HT-29 (cell line): ENCODE measurements around the gene CXCR1. TPM values are rescaled to one million over a fixed set of nuclear protein-coding genes. Genes with fewer than 3 reads are reported as not detected.
"Not testable (repeated sequence)": the region's sequence is repeated elsewhere in the genome, so short reads cannot be mapped to it uniquely, and the experiment has no call there.

ENCODE experiments used
- DNase-seq: peaks from one replicate; pipeline ENCODE4 v3.0.0-alpha.2; 2015; ENCODE audit warnings: low spot score
- total RNA-seq: library from RNA; depleted of rRNA; stranded (reverse); fragments of >200 nt; shearing (Covaris generic); gene quantifications from 2 replicates; pipeline ENCODE4 v1.2.3, GENCODE V29; 2014; rRNA removed

CXCR1 gene
- total RNA-seq: not detected in 2 replicates

DNA sequence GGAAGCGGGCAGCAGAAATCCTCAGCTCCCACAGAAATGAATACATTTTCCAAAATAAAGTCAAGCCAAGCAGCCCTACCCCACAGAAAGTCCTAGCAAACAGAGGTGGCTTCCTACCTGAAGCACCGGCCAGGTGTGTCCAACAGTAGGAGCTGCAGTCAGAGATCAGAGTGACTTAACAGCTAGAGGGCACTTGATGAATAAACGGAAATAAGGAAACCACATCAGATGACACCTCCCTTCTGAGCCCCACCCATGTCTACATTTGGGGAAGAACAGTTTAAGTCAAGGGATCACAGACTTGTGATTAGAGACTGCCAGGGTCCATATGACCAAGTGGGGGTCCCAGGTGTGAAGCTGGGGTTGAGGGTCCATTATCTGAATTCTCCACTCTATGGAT is at the start of gene CXCR1:
TSS of gene CXCR1 (minus strand) at position 172 of the 400 bp plus-strand sequence. CDS start 1,751 bp downstream, outside the sequence.
- no peak for DNase-seq

DNA sequence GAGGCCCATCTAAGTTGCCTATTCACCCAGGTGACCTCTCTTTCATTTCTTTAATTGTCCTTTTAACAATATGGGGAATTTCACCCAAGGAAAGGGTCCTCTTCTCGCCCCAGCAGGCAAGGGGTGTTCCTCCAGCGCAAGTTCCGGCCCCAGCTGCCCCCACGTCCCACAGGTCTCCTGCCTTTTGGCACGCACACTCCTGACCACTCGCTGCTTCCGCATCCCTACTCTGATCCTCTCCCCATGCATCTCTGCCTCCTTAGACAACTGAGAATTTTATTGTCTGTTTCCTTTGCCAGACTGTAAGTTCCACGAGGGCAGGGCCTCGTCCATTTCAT is 49.5 kb upstream of the CXCR1 start:
- DNase-seq: no peak

DNA sequence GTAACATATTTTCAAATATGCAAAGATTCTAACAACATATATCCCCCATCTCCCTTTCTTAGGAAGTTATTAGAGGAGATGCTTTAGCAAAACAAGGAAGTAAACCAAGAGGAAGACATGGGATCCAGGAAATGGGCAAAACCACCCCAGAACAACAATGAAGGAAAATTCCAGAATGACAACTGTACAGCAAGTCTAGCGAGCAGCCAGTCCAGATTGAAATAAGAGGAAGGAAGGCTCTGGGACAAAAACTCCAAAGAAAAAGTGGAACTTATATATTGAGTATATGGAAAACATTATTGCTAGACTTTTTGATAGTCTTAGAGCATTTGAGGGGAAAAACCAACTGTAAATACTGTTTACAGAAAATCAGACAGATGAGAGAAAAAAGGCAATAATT is 47.4 kb upstream of the CXCR1 start:
- DNase-seq: no peak

DNA sequence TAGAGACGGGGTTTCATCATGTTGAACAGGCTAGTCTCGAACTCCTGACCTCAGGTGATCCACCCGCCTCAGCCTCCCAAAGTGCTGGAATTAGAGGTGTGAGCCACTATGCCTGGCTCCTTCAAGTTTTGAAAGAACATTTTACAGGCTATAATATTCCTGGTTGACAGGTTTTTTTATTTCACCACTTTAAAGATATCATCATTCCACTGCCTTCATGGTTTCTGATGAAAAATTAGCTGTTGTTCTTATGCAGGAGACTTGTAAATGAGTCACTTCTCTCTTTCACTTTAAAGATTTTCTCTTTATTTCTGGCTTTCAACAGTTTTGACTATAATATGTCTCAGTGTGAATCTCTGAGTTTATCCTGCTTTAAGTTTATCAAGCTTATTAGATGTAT is 42.3 kb upstream of the CXCR1 start:
- no peak for DNase-seq

DNA sequence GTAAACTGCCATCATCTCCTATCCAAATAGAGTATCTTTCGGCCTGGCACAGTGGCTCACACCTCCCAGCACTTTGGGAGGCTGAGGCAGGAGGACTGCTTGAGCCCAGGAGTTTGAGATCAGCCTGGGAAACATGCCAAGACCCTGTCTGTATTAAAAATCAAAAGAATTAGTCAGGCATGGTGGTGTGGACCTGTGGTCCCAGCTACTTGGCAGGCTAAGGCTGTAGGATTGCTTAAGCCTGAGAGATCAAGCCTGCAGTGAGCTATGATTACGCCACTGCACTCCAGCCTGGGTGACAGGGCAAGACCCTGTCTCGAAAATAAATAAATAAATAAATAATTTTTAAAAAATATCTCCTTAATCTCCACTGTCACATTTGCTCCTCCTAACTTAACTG is 35.5 kb upstream of the CXCR1 start:
- no peak for DNase-seq

DNA sequence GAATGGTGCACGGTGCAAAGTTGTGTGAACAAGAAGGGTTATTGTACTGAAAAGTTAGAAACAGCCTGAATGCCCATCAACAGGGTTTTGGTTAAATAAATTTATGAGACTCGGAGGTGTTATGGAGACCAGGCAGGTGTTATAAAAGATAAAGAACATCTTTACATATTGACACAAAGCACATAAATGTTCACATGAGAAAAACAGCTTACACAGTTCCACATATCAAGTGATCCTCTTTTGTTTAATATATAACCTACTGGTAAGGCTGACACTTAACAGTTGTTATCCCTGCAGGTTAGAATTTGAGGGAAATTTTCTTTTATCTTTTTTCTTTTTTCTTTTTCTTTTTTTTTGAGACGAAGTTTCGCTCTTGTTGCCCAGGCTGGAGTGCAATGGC is 30.2 kb upstream of the CXCR1 start:
- no peak for DNase-seq

DNA sequence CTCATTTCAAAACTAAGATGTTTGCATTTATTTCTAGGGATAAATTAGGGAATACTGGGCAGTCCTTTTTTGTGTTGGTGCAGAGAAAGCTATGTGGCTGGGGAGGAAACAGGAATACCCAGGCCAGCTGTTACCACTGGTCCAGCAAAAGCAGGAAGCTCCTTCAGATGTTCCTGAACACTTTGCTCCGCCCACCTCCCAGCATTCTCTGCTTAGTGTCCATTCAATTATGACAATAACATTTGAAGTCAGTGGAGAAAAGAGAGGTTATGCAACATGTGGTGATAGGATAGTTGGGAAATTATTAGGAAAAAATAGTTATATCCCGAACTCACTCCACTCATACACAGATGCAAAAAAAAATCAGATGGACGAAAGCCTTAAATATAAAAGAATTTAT is 28.1 kb upstream of the CXCR1 start:
- no peak for DNase-seq

DNA sequence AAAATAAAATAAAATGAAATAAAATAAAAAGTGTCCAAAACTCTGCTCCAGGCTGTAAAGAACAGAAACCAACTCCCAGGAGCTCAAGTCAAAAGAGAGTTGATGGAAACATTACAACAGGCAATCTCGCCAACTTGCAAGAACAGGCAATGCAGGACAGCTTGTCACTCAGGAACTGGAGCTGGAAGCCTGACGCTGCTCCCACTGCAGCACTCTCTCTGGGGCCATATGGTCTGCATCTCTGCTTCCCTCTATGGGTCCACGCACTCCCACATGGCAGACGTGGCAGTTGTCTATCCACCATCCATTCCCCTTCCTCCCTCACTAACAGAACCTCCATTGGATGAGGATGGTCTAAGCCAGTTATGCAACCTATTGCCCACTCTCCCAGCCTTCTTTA is 26.9 kb upstream of the CXCR1 start:
- DNase-seq: no peak

DNA sequence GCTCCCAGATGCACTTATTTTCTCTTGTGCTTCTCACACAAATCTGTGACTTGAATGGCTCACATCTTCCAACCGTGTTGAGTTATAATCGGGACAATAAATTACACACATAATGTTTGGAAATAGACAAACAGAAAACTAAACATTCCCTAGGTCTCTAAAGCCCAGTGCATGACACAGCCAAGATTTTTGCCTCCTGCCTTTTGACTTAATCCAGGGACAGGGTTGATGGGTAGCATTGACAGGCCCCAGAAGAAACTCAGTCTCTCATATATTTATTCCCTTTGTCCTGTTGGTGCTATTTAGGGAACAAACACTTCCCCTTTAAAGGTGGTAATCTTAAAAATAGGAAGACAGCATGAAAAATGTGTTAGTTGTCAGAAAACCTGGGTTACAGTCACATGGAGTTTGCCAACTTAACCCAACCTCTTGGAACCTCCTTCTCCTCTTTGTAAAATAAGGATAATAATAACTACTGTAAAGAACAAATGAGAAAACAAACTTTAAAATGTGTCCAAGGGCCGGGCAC is 26.2 kb upstream of the CXCR1 start:
- DNase-seq: no peak

DNA sequence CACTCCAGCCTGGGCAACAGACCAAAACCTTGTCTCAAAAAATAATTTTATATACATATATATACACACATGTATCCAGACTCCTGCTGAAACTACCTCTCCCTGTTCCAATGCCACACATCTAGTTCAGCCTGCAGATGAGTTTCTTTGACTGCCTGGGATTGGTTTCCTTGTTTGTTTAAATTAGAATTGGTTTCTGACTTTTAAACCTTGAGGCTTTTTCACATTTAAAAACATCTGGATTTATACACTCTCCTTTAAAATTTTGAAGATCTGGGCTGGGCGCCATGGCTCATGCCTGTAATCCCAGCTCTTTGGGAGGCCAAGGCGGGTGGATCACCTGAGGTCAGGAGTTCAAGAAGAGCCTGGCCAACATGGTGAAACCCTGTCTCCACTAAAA is 21.8 kb upstream of the CXCR1 start:
- no peak for DNase-seq

DNA sequence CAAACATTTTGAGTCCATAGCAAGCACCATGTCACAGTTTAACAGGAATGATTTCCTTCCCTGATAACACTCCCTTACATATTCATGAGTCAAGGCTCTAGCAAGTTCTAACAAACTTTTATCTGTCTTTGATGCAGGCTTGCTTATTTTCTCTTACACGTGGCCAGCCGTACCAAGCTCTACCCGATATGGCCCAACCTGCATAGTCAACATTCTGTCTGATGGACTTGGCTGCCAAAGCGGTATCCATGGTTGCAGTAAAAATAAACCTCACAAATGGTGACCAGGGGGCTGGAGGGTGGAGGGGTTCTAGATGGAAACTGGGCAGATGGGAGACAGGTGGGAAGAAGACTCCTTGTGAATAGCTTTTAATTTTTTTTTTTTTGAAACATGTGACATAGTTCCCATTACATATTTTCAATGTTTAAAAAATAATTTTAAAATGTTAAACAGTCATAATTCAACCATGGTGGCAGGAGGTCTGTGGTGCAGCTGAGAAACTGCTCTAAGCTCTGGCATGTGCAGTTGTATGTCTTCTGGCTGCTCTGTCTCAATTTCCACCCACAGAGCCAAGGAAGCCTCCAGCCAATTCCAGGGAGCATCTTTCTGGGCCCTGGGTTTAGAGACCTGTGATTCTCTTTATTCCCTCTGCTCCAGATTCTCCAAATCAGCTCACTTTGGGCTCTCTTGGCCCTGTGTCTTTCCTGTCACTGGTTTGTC is 20.7 kb upstream of the CXCR1 start:
- no peak for DNase-seq

DNA sequence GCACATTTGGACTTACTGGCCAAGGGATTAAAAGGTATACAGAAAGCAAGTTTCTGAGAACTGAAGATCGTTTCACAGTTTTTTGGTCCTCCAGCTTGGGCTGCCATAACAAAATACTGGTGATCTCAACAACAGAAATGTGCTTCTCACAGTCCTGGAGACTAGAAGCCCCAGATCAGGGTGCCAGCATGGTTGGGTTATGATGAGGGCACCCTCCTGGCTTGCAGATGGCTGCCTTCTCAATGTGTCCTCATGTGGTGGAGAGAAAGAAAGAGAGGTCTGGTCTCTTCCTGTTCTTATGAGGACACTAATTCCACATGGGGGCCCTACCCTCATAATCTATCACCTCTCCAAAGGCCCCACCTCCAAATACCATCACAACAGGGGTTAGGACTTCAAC is 20.1 kb upstream of the CXCR1 start:
- no peak for DNase-seq

DNA sequence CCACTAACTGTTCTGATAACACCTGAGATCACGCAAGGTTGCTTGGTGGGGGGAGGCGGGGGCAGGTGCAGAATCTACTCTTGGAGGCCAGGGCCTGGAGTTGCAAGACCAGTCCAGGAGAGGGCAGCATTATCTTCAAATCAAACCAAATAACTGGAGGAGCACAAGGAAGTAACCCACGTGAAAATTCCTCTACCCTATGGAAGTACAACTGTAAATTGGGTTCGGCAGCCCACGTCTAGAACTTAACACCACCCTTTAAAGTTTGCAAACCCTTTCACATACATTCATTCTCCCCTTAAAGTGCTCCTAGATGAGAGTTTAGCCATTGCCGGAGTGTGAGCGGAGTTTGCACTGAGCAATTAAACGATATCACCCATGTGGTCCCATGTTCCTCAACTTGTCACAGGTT is 19.6 kb upstream of the CXCR1 start:
- peak; percentile 81 for DNase-seq

DNA sequence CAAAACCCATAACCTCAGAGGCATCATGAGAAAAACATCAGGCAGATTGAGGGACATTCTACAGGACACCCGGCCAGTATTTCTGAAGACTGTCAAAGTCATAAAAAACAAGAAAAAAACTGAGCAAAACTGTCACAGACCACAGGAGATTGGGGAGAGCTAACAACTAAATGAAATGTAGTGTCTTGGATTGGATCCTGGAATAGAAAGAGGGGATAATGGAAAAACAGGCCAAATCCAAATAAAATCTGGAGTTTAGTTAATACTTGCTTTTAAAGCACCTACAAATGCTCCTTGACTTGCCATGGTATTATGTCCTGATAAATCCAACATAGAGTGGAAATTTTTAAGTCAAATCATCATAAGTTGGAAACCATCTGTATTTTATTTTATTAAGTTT is 17.6 kb upstream of the CXCR1 start:
- DNase-seq: no peak

DNA sequence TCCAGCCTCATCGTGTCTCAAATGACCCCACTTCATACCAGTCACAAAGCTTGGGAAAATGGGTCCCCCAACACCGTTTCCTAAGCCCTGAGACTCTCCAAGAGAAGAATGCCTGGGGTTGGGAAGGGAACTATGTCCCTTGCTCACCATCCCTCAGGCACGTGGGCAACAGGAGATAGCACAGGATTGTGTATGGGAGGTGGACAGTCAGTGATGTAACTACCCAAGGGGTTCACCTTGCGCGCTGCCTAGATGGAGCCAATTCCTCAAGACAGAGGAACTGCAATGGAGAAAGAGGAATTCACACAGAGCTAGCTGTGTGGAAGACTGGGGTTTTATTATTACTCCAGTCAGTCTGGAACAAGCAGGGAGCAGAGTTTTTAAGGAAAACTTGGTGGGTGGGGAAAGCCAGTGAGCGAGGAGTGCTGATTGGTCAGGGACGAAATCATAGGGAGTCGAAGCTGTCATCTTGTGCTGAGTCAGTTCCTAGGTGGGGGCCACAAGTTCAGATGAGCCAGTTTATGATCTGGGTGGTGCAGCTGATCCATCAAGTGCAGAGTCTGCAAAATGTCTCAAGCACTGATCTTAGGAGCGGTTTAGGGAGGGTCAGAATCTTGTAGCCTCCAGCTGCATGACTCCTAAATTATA is 13.8 kb upstream of the CXCR1 start:
- no peak for DNase-seq

DNA sequence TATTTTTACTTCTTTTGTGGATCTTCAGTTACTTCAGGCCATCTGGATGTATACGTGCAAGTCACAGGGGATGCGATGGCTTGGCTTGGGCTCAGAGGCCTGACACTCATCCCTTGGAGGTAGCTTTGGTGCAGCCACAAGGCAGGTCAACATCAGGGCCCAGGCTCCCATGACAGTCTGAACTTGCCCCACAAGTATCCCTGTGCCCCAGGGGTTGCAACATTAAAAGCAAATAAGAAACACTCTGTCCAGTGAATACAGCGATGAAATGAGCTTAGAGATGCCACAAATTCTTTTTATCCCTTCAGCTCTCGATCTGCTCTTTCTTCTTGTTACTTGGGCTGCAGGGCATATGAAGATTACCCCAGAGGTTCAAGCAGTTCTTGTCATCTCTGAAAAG is 13.0 kb upstream of the CXCR1 start:
- no peak for DNase-seq

DNA sequence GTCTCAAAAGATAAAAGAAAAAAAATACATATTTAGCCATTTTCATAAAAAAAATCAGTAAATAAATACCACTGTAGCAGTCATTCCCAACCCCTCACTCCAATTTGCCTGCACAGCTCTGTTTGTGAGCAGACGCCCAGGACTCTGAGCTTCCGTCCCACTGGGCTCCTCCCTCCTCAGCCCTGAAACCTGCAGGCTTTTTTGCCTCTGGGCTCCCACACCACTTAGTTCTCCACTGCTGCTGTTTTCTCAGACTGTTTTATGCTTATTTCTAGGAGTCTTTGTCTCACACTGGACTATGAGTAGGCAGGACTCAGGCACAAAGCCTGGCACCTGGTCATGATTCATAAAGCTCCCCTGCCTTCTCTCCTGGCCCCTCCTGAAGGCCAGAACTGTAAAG is 6.1 kb upstream of the CXCR1 start:
- DNase-seq: no peak

DNA sequence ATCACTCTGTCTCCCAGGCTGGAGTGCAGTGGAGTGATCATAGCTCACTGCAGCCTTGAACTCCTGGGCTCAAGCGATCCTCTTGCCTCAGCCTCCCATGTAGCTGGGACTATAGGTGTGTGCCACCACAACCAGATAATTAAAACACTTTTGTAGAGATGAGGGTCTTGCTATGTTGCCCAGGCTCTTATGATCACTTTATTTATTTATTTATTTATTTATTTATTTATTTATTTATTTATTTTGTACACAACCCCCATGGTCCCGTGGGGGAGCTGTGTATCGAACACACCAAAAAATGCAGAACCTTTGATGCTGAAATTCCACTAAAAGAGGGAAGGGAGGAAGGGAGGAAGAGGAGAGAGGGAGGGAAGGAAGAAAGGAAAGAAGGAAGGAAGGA is 5.0 kb upstream of the CXCR1 start:
- not testable (repeated sequence) for DNase-seq

DNA sequence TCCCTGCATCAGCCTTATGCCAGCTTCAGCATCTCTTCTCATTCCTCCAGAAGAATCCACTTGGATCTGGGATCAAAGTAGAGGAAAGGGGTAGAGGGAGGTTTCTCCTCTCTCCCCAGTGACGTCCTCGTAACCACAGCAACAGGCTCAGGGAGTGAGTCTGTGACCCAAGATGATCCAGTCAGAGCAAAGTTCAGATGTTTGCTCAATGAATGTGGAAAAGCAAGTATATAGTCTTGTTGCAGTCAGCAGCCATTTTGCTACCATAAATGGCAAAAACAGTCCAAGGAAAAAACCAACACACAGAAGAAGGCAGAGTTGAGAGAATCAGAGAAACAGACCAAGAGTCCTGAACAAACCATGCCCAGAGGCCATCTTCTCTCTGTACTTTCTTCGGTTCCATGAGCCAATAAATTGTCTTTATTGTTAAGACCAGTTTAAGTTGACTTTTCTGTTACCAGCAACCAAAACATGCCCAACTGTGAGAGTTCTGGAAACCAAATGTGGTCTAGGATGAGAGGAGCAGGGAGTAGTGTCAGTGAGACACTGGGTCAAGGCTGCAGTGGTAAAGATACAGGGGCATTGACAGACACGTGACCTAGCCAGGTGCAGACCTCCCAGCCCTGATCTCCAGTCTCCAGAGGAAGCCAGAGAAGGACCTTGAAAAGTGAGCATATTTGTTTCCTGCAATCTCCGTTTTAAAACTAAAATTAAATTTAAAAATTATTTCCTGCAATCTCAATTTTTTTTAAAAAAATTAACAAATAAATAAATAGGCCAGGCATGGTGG is 3.2 kb upstream of the CXCR1 start:
- DNase-seq: no peak

DNA sequence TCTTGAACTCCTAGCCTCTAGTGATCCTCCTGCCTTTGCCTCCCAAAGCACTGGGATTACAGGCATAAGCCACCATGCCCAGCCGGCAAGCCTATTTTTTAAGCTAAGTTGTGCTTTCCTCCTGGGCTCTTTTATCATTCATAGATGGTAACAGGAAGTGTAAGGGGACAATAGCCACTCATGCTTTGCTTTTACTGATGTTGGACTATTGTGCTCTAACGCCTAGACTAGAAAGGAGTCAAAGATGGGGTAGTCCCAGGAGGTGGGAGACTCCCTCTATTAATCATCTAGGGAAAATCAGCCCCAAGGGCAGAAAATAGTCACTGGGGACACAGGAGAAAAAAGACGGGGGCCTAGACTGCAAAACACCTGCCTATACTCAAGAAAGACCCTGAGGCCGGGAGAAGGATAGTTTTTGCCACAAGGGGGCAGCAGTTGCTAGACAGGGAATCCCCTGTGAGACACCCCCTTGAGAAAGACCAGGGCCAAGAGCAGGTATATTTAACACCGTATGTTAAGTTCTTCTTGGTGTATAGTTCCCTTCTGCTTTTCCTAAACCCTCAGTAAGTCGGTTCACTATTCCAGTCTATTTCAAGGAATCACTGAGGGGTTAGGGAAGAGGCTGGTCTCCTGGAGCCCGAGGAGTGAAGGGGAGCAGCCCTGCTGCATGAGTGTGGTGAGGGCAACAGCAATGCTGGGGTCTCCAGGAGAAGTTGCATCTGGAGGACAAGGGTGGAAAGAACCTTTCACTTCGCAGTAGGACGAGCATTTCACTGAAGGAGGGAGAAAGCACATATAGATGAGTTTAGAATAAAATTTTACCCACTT is 2.1 kb upstream of the CXCR1 start:
- peak; percentile 64 for DNase-seq

DNA sequence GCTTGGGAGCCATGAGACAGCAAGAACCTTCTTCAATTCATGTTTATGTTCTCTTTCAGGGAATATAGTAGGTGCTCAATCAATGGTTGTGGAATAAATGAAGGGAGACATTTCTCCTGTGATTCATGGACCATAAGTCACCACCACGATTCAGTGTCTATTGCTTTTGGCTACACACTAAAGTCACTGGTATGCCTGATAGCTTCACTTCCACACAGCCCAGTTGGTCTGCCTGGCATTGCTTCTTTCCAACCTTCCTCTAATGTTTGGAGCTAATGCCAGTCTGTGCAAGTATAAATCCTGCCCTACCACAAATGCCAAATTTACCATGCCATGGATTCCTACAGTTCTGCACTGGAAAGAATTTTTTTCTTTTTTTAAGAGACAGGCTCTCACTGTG is 1.3 kb upstream of the CXCR1 start:
- DNase-seq: no peak

DNA sequence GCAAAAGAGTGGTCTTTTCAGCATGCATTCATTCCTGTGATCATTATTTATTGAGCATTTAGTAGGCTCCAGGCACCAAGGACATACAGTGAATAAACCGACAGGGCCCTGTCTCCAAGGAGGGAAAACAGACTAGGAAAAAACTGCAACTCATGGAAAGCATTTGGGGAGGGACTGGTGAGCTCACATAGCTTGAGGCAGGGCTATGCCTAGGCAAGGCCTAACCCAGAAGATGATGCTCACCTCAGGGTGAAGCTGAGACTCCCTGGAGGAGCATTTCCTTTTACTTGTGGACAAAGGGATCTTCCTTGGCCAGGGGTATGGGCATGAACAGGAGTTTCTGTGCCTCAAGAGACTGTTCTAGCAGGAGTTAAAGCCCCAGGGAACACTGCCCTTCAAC is 3.9 kb downstream of the CXCR1 start:
- no peak for DNase-seq
